GM23248 (cell line): ENCODE results near the gene RAD51B.

Experiments used
- EZH2 ChIP-seq: fragments of 200-600 bp; sonication (generic); IDR thresholded peaks from 2 replicates; pipeline ENCODE4 v1.6.1; 2018; ENCODE audit warnings: antibody characterized with exemption, mild to moderate bottlenecking; ENCODE audit not compliant: insufficient read depth, poor library complexity, severe bottlenecking
- EZH2phosphoT487 ChIP-seq: fragments of 200-600 bp; sonication (generic); IDR thresholded peaks from 2 replicates; pipeline ENCODE4 v1.6.1; 2018; ENCODE audit warnings: antibody characterized with exemption, moderate library complexity, mild to moderate bottlenecking, low read depth; ENCODE audit not compliant: insufficient read depth

GRCh38 chr14:68260121-68260520 lies 440.5 kb downstream of the RAD51B start:
- TF ChIP-seq EZH2 (no peak), EZH2phosphoT487 (no peak)
